Measurements from ENCODE around the gene ZNF292.

Gene ZNF292

DNA sequence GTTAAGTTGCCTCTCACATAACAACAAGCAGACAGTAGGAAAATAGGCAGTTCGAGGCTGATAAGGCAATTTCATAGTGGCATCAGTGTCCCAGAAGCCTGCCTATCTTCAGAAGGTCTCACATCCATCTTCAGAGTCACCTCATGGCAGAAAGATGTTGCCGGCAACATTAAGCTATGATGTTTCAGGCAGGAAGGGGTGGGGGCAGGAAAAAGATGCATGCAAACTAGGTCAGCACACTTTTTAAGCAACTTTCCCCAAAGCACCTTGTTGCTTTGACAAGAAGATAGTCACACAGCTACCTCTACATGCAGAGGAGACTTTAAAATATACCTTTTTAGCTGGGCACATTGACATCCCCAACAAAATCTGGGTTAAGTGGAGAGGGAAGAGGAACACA, 123.8 kb downstream of the ZNF292 start:
- Histone ChIP-seq H3K4me3 (ENCODE audit: low read length) (no peak overlapping the region), H3K9ac (ENCODE audit: low read length) (no peak overlapping the region), H3K27ac (ENCODE audit: low read length) (no peak overlapping the region), H3K4me2 (ENCODE audit: low read length) (no peak overlapping the region), H3K36me3 (replicated peaks; ENCODE audit: low read depth, low read length) (no peaks in the 10 kb centered on the region), H2AFZ (ENCODE audit: low read depth, low read length) (no peak overlapping the region), H4K20me1 (ENCODE audit: insufficient read depth, low read length) (no peaks in the 10 kb centered on the region), H3K4me1 (ENCODE audit: low read length) (no peaks in the 10 kb centered on the region), H3K27me3 (ENCODE audit: low read depth, low read length) (no peaks in the 10 kb centered on the region), H3K79me2 (ENCODE audit: low read length) (no peaks in the 10 kb centered on the region), H3K9me3 (ENCODE audit: insufficient read depth, low read length) (no peaks in the 10 kb centered on the region)
- TF ChIP-seq EZH2phosphoT487 (IDR thresholded peaks at IDR 0.05; ENCODE audit: low read depth) = no peak
- TF ChIP-seq, protein P1, sequence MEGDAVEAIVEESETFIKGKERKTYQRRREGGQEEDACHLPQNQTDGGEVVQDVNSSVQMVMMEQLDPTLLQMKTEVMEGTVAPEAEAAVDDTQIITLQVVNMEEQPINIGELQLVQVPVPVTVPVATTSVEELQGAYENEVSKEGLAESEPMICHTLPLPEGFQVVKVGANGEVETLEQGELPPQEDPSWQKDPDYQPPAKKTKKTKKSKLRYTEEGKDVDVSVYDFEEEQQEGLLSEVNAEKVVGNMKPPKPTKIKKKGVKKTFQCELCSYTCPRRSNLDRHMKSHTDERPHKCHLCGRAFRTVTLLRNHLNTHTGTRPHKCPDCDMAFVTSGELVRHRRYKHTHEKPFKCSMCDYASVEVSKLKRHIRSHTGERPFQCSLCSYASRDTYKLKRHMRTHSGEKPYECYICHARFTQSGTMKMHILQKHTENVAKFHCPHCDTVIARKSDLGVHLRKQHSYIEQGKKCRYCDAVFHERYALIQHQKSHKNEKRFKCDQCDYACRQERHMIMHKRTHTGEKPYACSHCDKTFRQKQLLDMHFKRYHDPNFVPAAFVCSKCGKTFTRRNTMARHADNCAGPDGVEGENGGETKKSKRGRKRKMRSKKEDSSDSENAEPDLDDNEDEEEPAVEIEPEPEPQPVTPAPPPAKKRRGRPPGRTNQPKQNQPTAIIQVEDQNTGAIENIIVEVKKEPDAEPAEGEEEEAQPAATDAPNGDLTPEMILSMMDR (IDR thresholded peaks at IDR 0.05; ENCODE audit: low read depth, low read length) = no peak

DNA sequence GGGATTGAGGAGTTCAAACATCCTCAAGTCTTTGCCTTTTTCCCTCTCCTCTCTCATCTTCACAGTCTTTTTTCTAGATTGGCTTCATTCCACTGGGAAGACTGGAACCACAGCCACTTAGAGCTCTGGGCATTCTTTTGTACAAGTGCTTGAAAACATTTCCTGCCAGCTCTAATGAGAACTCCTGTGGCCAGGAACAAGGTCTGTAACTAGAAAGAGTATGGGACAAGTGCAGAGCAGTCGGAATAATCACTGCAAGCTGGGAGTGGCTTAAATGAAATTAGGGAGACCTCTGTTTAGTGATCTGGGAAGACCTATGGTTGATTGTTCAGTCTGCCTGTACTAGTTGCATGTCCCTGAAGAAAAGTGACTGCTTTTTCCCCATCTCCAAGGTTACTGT, 126.1 kb downstream of the ZNF292 start:
- Histone ChIP-seq H4K20me1 (ENCODE audit: insufficient read depth, low read length) (no peaks in the 10 kb centered on the region), H3K27ac (ENCODE audit: low read length) (no peak overlapping the region), H3K9ac (ENCODE audit: low read length) (no peak overlapping the region), H2AFZ (ENCODE audit: low read depth, low read length) (no peak overlapping the region), H3K4me2 (ENCODE audit: low read length) (no peak overlapping the region), H3K27me3 (ENCODE audit: low read depth, low read length) (no peaks in the 10 kb centered on the region), H3K4me1 (ENCODE audit: low read length) (no peaks in the 10 kb centered on the region), H3K36me3 (replicated peaks; ENCODE audit: low read depth, low read length) (no peaks in the 10 kb centered on the region), H3K9me3 (ENCODE audit: insufficient read depth, low read length) (no peaks in the 10 kb centered on the region), H3K79me2 (ENCODE audit: low read length) (no peaks in the 10 kb centered on the region), H3K4me3 (ENCODE audit: low read length) (no peak overlapping the region)
- TF ChIP-seq, protein P1 (IDR thresholded peaks at IDR 0.05; ENCODE audit: low read depth, low read length) = no peak
- no peak for TF ChIP-seq EZH2phosphoT487 (IDR thresholded peaks at IDR 0.05; ENCODE audit: low read depth)

GRCh38 chr6:87282743-87283142, 127.4 kb downstream of the ZNF292 start:
- Histone ChIP-seq H3K4me3 (ENCODE audit: low read length) (no peak overlapping the region), H3K36me3 (replicated peaks; ENCODE audit: low read depth, low read length) (no peaks in the 10 kb centered on the region), H3K4me1 (ENCODE audit: low read length) (no peaks in the 10 kb centered on the region), H4K20me1 (ENCODE audit: insufficient read depth, low read length) (no peaks in the 10 kb centered on the region), H3K9ac (ENCODE audit: low read length) (no peak overlapping the region), H3K4me2 (ENCODE audit: low read length) (no peak overlapping the region), H3K9me3 (ENCODE audit: insufficient read depth, low read length) (no peaks in the 10 kb centered on the region), H2AFZ (ENCODE audit: low read depth, low read length) (no peak overlapping the region), H3K27ac (ENCODE audit: low read length) (no peak overlapping the region), H3K27me3 (ENCODE audit: low read depth, low read length) (no peaks in the 10 kb centered on the region), H3K79me2 (ENCODE audit: low read length) (no peaks in the 10 kb centered on the region)
- no peak for TF ChIP-seq EZH2phosphoT487 (IDR thresholded peaks at IDR 0.05; ENCODE audit: low read depth)
- TF ChIP-seq, protein P1 (IDR thresholded peaks at IDR 0.05; ENCODE audit: low read depth, low read length) = no peak

DNA sequence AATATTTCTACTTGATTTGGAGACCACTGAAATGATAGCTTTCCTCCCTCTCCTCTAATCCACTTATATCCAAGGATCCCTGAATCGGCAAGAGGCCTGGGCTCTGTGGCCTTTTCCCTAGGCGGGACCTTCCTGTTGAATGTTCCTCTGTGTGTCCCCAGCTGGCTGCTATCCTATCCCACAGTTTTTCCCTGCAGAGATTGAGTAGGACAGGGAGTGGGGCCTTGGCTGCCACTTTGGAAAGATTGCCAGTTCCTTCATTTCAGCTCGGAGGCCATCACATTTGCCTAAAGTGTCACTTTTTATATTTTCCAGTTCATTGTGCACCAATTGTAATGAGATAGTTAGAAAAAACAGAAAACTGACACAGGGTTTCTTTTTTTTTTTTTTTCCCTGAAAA, 128.1 kb downstream of the ZNF292 start:
- H4K20me1 ChIP-seq (ENCODE audit: insufficient read depth, low read length) = no peaks in the 10 kb centered on the region
- H3K4me2 ChIP-seq (ENCODE audit: low read length) = no peak overlapping the region
- no peaks in the 10 kb centered on the region for H3K4me1 ChIP-seq (ENCODE audit: low read length)

More for the DNA sequence above, 128.1 kb downstream of the ZNF292 start:
- Histone ChIP-seq H2AFZ (ENCODE audit: low read depth, low read length) (no peak overlapping the region), H3K79me2 (ENCODE audit: low read length) (no peaks in the 10 kb centered on the region), H3K36me3 (replicated peaks; ENCODE audit: low read depth, low read length) (no peaks in the 10 kb centered on the region), H3K27me3 (ENCODE audit: low read depth, low read length) (no peaks in the 10 kb centered on the region), H3K4me3 (ENCODE audit: low read length) (no peak overlapping the region), H3K27ac (ENCODE audit: low read length) (no peak overlapping the region), H3K9me3 (ENCODE audit: insufficient read depth, low read length) (no peaks in the 10 kb centered on the region), H3K9ac (ENCODE audit: low read length) (no peak overlapping the region)
- TF ChIP-seq, protein P1 (IDR thresholded peaks at IDR 0.05; ENCODE audit: low read depth, low read length) = no peak
- TF ChIP-seq EZH2phosphoT487 (IDR thresholded peaks at IDR 0.05; ENCODE audit: low read depth) = no peak

Measured in OCI-LY3 (cell line).